HEK293 (cell line): Measurements from ENCODE around the gene MRPL9.
"Not testable (repeated sequence)": the region's sequence is repeated elsewhere in the genome, so short reads cannot be mapped to it uniquely, and the experiment has no call there.

Source experiments
- CTCF ChIP-seq: fragments of 450-650 bp; formaldehyde crosslinking; IDR thresholded peaks from 2 replicates; pipeline ENCODE4 v1.5.1; 2016; ENCODE audit warnings: missing biosample characterization, missing genetic modification characterization
- KLF1 ChIP-seq: fragments of 450-650 bp; formaldehyde crosslinking; IDR thresholded peaks from 2 replicates; pipeline ENCODE4 v1.5.1; 2016; ENCODE audit warnings: missing biosample characterization, missing genetic modification characterization
- ZNF10 ChIP-seq: fragments of 450-650 bp; formaldehyde crosslinking; IDR thresholded peaks from 2 replicates; pipeline ENCODE4 v1.5.1; 2017; ENCODE audit warnings: missing biosample characterization, missing genetic modification characterization
- ZNF133 ChIP-seq: fragments of 450-650 bp; formaldehyde crosslinking; IDR thresholded peaks from 2 replicates; pipeline ENCODE4 v1.5.1; 2016; ENCODE audit warnings: missing biosample characterization, missing genetic modification characterization
- ZNF274 ChIP-seq, 2 experiments: fragments of 200-500 bp in 1 of 2; fragments of 450-650 bp in 1 of 2; sonication (Bioruptor generic) in 1 of 2; formaldehyde crosslinking in 1 of 2; IDR thresholded peaks; 2 replicates each; pipeline versions ENCODE4 v1.5.1 to v1.6.1; 2014 to 2016; ENCODE audit warnings: borderline replicate concordance in 1 of 2, inconsistent platforms in 1 of 2, low read length in 1 of 2, missing biosample characterization in 1 of 2, missing genetic modification characterization in 1 of 2
- ZNF629 ChIP-seq: fragments of 450-650 bp; formaldehyde crosslinking; IDR thresholded peaks from 2 replicates; pipeline ENCODE4 v1.5.1; 2017; ENCODE audit warnings: missing biosample characterization, missing genetic modification characterization
- ZNF837 ChIP-seq: fragments of 450-650 bp; formaldehyde crosslinking; IDR thresholded peaks from 2 replicates; pipeline ENCODE4 v1.5.1; 2016; ENCODE audit warnings: missing biosample characterization, missing genetic modification characterization
- TF ChIP-seq, protein P1 (sequence below): fragments of 450-650 bp; formaldehyde crosslinking; IDR thresholded peaks from 2 replicates; pipeline ENCODE4 v1.5.1; 2016; ENCODE audit warnings: missing biosample characterization, missing genetic modification characterization
- TF ChIP-seq, protein P2 (sequence below): fragments of 450-650 bp; formaldehyde crosslinking; IDR thresholded peaks from 2 replicates; pipeline ENCODE4 v1.5.1; 2016; ENCODE audit warnings: missing biosample characterization, missing genetic modification characterization

- TF ChIP-seq CTCF; KLF1; ZNF629; ZNF837 (tag by site-specific recombination); ZNF133 (tag by site-specific recombination); ZNF10 (tag by site-specific recombination); ZNF274 (IDR thresholded peaks at IDR 0.05; ENCODE audit: low read length); ZNF274 (tag by site-specific recombination; IDR thresholded peaks at IDR 0.05; ENCODE audit: borderline replicate concordance): not testable (repeated sequence)
- TF ChIP-seq, protein P1, sequence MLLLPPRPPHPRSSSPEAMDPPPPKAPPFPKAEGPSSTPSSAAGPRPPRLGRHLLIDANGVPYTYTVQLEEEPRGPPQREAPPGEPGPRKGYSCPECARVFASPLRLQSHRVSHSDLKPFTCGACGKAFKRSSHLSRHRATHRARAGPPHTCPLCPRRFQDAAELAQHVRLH (tag by site-specific recombination), result not testable (repeated sequence)
- TF ChIP-seq, protein P2, sequence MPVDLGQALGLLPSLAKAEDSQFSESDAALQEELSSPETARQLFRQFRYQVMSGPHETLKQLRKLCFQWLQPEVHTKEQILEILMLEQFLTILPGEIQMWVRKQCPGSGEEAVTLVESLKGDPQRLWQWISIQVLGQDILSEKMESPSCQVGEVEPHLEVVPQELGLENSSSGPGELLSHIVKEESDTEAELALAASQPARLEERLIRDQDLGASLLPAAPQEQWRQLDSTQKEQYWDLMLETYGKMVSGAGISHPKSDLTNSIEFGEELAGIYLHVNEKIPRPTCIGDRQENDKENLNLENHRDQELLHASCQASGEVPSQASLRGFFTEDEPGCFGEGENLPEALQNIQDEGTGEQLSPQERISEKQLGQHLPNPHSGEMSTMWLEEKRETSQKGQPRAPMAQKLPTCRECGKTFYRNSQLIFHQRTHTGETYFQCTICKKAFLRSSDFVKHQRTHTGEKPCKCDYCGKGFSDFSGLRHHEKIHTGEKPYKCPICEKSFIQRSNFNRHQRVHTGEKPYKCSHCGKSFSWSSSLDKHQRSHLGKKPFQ (tag by site-specific recombination), result not testable (repeated sequence)
Measured at GRCh38 chr1:151768351-151769066, 5.2 kb upstream of the MRPL9 start.
